Measurements from ENCODE around the gene IPPK.

The IPPK gene

GRCh38 chr9:92615790-92616189 lies 54.1 kb downstream of the IPPK start:
- no peak for DNase-seq (ENCODE audit: low spot score)

DNA sequence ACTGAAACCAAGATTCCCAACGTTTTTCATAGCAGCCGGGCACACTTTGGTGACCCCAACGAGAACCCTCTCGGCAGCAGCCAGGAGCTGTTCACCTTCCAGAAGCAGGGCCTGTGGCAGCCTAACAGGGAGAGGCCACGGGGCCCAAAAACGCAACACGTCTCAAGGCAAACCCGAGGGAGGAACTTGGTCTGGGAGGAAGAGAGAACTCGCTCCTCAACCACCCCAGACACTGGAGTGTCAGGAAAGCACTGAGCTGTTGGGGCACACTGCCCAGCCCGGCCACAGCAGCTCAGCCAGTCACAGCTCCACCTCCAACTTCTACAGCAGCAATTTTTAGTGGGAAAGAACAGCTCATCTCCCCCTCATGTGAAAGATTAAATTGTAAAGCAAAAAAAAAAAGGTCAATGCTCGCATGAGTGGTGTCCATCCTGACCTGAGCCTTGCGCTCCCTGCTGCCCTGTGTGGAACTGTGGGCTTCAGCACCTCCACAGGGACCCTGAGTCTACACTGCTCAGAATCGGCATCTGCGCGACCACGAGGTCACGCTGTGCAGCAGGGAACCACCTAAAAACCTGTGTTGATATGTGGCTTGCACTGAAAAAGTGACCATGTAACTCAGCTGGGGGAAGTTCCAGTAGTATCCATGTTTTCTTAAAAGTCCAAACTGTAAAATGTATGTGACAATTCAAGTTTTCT lies 55.0 kb downstream of the IPPK start:
- peak; percentile 68 for DNase-seq (ENCODE audit: low spot score)

DNA sequence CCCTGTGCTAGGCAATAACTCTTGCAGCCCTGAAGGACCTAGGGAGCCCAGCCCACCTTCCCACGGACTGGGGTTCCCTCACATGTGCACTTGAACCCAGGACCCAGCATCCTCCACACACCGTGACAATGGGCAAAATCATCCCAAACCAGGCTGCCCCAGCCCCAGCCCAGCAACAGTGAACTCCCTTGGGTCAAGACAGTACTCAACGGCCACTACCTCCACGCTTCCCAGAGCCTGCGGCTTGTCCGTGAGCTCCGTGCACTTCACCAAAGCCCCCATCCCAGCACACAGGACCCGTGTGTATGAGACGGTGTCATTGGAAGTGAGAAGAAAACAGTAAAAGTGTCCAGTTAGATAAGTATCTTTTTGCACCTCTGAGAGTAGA lies 55.8 kb downstream of the IPPK start:
- peak; percentile 25 for DNase-seq (ENCODE audit: low spot score)

GRCh38 chr9:92613268-92614122 lies 56.4 kb downstream of the IPPK start:
- DNase-seq (ENCODE audit: low spot score): peak; percentile 36

GRCh38 chr9:92612816-92613215 lies 57.1 kb downstream of the IPPK start:
- no peak for DNase-seq (ENCODE audit: low spot score)

DNA sequence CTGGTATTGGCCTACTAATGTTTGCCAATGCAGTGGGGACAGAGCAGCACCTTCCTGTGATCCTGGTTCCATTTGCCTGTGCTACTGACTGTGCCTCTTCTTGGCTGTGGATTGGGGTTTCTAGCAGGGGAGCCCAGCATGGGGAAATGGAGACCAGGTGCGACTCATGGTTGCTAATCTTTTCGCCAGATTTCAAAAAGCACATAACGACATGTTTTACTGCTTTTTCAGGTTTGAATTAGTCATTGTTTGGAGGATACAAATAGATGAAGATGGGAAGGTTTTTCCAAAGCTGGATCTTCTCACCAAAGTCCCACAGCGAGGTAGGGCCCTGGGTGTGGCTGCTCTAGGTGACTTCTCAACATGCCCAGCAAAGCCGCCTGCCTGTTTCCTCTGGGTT lies 57.6 kb downstream of the IPPK start:
- no peak for DNase-seq (ENCODE audit: low spot score)

DNA sequence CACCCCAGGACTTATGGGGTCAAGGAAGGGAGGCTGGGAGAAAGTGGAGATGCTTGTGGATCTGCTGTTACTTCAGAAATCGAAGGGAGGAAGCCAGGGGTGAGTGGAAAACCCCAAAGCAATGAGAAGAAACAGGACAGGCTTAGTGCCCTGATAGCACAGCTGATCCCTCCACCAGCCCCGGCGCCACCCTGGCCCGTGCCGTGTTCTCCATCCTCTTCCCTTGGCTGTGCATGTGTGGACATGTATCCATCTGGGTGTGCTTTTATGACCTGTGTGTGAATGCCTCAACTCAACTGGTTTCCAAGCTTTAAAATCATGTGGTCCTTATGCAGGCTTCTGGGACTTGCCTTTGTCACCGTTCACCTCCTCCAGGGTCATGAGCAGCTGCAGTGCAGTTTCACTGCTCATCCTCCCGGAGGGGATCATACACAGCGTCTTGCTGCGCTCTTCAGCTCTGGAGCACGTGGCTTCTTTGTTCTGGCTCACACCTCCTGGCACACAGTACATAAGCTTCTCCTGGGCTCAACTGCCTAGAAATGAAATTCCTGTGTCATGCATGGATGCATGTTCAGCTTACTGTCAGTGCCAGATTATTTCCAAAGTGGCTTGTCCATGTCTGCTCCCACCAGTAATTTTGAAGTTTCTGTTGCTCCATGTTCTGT lies 58.2 kb downstream of the IPPK start:
- no peak for DNase-seq (ENCODE audit: low spot score)

DNA sequence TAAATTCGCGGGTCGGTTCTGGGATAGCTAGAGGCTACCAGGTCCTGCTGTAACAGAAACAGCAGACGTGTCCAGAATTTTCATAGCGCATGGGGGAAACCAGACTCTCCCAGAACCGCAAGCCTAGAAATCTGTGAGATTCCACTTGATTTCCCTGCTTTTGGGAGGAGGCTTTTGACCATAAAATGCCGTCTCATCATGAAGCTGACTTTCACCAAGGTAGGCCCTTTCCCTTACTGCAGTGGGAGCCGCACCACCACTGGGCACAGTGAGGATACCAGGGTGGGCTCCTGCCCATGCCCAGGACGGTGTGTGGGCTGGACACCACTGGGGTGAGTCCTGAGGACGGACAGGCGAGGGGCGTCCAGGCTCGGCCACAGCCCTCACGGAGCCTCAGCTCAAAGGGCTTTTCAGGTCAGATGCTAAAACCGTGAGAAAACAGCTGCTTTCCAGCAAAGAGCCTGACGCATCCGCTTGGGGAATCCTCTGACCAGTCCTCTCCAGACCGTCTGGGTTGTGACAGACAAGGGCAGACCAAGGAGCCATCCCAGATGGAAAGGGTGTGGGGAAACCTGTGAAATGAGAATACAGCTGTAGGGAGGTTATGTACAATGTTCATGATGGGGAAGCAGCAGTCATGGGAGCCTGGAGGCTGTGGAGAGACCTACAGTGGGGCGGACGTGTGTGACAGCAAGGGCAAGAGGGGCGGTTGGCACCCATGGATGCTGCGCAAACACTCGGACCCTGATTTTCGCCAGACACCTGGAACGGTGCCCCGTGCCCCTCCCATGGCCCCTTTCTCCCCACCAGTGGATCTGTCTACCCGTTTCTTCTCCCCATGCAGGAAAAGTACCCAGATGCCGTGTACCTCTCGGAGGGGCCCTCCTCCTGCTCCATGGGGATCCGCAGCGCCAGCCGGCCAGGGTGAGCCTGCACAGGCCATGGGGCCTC lies 59.2 kb downstream of the IPPK start:
- no peak for DNase-seq (ENCODE audit: low spot score)

DNA sequence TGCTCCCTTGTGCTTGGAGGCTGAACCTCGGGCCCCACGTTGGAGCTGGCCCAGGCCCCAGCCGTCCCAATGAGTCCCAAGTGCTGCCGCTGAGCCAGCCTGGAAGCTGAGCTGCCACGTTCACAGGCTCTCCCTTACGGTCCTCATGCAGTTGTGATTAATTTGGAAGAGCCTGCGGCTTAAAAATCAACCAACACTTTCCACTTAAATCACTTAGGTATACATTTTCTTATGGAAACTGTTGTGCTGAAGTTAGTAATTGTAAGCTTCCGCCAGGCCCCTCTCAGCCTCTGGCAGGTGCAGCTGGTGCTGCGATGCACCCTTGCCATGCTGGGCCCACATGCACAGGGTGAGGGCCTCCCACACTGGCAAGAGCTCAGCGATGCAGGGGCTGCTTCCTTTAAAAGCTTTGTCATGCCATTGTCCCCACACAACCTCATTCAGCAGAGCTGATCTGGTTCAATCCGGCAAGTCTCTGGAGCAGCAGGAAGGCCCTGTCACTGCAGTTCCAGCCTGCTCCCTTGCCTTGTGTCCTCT lies 61.0 kb downstream of the IPPK start:
- DNase-seq (ENCODE audit: low spot score): peak; percentile 83

- no peak for DNase-seq (ENCODE audit: low spot score)
Observed at GRCh38 chr9:92608241-92608908, 61.6 kb downstream of the IPPK start.

- no peak for DNase-seq (ENCODE audit: low spot score)
Observed at GRCh38 chr9:92607773-92608172, 62.2 kb downstream of the IPPK start.

DNA sequence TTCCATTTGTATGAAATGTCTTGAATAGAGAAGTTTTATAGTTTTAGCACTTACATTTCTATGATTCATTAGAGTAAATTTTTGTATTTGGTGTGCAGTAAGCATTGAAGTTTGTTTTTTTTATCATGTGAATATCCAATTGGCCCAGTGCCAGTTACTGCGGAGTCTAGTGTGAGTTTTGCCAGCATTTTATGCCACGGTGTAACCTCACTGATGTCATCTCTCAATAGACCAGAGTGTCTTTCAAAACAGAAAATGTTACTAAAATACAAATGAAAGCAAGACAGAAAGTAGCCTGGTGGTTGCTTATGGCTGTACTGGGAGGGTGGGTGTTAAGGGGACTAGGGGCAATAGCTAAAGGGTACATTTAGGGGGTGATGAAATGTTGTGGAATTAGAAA lies 62.8 kb downstream of the IPPK start:
- DNase-seq (ENCODE audit: low spot score): no peak

DNA sequence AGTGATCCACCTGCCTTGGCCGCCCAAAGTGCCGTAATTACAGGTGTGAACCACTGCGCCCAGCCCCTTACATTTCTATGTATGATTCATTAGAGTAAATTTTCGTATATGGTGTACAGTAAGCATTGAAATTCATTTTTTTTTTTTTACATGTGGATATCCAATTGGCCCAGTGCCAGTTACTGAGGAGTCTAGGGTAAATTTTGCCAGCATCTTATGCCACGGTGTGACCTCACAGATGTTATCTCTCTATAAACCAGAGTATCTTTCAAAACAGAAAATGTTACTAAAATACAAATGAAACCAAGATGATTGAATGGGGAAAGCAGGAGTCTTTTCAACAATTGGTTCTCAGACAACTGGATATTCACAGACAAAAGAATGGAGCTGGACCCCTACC lies 64.7 kb downstream of the IPPK start:
- DNase-seq (ENCODE audit: low spot score): no peak

DNA sequence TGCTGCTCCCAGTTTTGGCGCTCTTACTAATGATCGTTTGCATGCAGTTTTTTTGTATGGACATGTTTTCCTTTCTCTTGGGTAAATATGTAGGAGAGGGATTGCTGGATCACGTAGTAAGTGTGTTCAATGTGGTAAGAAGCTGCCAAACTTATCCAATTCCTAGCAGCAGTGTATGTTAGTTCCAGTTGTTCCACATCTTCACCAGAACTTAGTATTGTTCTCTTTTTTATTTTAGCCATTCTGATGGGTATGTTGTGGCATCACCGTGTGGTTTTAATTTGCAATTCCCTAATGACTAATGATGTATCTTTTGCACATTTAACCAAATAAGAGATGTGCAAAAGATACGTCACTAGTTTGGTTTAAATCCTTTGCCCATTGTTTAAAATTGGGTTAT lies 65.9 kb downstream of the IPPK start:
- no peak for DNase-seq (ENCODE audit: low spot score)

DNA sequence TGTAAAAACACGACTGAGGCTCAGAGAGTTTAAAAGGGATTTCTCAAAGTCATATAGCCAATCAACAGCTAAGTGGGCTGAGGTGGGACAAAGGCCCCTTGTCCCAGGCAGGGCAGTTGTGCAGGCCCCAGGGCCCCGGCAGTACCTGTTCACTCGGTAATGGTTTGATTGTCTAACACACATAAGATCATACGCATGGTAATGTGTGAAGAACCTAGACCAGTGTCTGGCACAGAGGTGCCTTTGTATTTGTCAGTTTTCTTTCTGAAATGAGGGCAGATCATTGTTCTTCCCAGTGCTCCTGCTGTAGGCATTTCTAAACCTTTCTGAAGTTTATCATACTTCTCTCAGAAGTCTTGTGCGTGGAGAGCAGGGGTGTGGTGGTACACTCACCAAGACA lies 66.8 kb downstream of the IPPK start:
- DNase-seq (ENCODE audit: low spot score): peak; percentile 40

DNA sequence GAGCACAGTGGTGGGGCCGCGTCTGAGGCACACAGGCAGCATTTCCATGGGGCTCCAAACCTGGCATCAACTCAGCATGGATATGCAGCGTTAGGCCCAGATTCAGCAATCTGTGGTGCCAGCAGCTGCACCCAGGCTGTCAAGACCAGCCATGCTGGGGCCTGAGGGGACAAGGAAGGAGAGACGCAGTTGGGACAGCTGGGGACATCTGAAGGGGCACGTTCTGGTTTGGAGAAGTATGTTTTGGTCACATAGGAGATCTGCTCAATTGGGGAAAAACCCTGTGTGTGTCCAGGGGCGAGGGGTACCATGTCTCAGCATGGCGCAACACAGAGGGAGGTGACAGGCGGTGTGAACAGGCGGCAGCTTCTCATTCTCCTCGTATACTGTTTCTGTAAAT lies 67.5 kb downstream of the IPPK start:
- peak; percentile 50 for DNase-seq (ENCODE audit: low spot score)

DNA sequence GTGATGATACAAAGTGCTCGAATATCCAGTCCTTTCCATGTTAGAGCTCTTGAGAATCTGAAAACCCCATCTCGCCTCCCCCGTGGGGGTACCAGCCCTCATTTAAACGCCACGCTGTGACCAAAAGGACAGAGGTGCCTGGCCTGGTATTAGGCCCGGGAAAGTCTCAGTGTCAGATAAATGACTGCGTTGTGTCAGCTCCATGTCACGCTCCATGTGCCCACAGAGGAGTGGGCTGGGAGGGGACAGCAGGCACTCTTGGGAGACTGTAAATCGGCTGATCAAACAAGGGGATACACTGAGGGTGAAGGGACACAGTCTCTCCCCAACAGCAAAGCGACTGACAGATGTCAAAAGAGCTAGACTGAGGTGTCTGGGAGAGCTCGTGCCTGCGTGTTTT lies 68.5 kb downstream of the IPPK start:
- no peak for DNase-seq (ENCODE audit: low spot score)

- no peak for DNase-seq (ENCODE audit: low spot score)
Observed at GRCh38 chr9:92600462-92601261, 69.3 kb downstream of the IPPK start.

DNA sequence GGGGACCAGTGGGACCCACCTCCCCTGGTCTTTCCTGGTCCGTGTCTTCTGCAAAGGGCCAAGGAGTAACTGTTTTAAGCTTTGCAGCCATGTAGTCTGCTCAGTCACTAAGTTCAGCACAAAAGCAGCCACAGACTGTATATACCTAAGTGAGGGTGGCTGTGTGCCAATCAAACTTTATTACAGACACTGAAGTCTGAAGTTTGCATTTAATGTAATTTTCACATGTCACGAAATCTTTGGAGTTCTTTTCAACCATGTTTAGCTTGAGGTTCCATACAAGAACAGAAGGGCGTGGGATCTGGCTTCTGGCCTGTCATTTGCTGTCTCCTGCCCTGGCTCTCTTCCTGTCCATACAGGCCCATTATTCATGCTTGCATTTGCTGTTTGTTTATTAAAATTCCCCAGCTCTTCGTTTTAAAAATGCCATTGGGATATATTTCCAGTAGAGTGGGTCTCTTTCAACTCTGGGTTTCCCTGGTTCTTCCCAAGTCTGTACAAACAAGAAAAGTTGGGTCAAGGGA lies 69.9 kb downstream of the IPPK start:
- DNase-seq (ENCODE audit: low spot score): no peak

DNA sequence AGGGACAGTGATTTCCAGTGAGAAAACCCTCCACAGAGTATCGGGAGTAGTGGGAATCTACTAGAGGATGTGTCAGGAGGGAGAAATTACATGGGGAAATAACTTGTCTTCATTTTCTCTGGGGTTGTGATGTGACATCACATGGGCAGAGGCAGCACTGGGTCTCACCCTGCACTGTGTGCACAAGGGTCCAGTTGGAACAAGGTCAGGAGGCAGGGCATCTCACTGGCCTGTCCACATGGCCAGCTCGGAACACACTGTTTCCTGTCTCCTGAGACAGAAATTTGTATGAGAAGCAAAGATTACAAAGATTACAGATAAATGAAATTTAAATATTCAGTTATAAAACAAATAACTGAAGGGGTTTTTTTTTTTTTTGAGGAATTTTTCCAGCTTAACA lies 71.5 kb downstream of the IPPK start:
- no peak for DNase-seq (ENCODE audit: low spot score)
